Fibroblast of pulmonary artery (primary cell): Measurements from ENCODE around the gene PNPLA2.

ENCODE experiments used
- DNase-seq: peaks from one replicate; pipeline ENCODE4 v3.0.0-alpha.2; 2010; ENCODE audit warnings: low read depth
- H3K4me3 ChIP-seq: replicated peaks from 2 replicates; pipeline ENCODE4 v1.5.1; 2011; ENCODE audit warnings: low read depth, mild to moderate bottlenecking, control low read depth, low read length, moderate library complexity
- CTCF ChIP-seq: IDR thresholded peaks from 2 replicates; pipeline ENCODE4 v1.5.1; 2011; ENCODE audit warnings: mild to moderate bottlenecking, control low read depth, low read length, inconsistent platforms; ENCODE audit errors: missing control alignments

Gene PNPLA2

GRCh38 chr11:871472-871871 is 52.8 kb downstream of the PNPLA2 start:
- no peak overlapping the region for H3K4me3 ChIP-seq
- no peak for DNase-seq
- TF ChIP-seq CTCF, result no peak

- H3K4me3 ChIP-seq, result no peak overlapping the region
- no peak for DNase-seq
- no peak for TF ChIP-seq CTCF
These were observed 54.1 kb downstream of the PNPLA2 start for GRCh38 chr11:872799-873198.

GRCh38 chr11:873706-874105 is 55.0 kb downstream of the PNPLA2 start:
- TF ChIP-seq CTCF, result no peak
- peak; percentile 29 for DNase-seq
- H3K4me3 ChIP-seq, result no peak overlapping the region
